ENCODE results near the gene DCAKD.

The DCAKD gene

GRCh38 chr17:45022655-45023339 is 28.6 kb downstream of the DCAKD start:
- Histone ChIP-seq H3K36me3 (ENCODE audit: low read depth) (peaks cover 23% of the 10 kb centered on the region), H3K27ac (ENCODE audit: poor library complexity, severe bottlenecking) (no peak overlapping the region), H3K9me3 (ENCODE audit: severe bottlenecking) (no peaks in the 10 kb centered on the region), H3K27me3 (ENCODE audit: insufficient read depth, poor library complexity, severe bottlenecking) (no peaks in the 10 kb centered on the region), H3K4me1 (ENCODE audit: insufficient read depth, poor library complexity, severe bottlenecking) (peaks cover 6% of the 10 kb centered on the region), H3K4me3 (ENCODE audit: severe bottlenecking) (no peak overlapping the region)
- TF ChIP-seq CTCF (IDR thresholded peaks at IDR 0.05; ENCODE audit: poor library complexity, severe bottlenecking) = no peak
- no peak for DNase-seq (ENCODE audit: low spot score)
- no peak for ATAC-seq (ENCODE audit: low read depth)

GRCh38 chr17:45022288-45022648 is 29.2 kb downstream of the DCAKD start:
- TF ChIP-seq CTCF (IDR thresholded peaks at IDR 0.05; ENCODE audit: poor library complexity, severe bottlenecking) = peak; percentile 80
- ATAC-seq (ENCODE audit: low read depth) (peak; percentile 4; the same call in 2 of the 3 replicates), DNase-seq (ENCODE audit: low spot score) (no peak)
- Histone ChIP-seq H3K4me1 (ENCODE audit: insufficient read depth, poor library complexity, severe bottlenecking) (peaks cover 6% of the 10 kb centered on the region), H3K27ac (ENCODE audit: poor library complexity, severe bottlenecking) (no peak overlapping the region), H3K36me3 (ENCODE audit: low read depth) (peaks cover 20% of the 10 kb centered on the region), H3K27me3 (ENCODE audit: insufficient read depth, poor library complexity, severe bottlenecking) (no peaks in the 10 kb centered on the region), H3K4me3 (ENCODE audit: severe bottlenecking) (no peak overlapping the region), H3K9me3 (ENCODE audit: severe bottlenecking) (no peaks in the 10 kb centered on the region)

- H3K9me3 ChIP-seq (ENCODE audit: severe bottlenecking) = no peaks in the 10 kb centered on the region
Observed at GRCh38 chr17:45021607-45022287, 29.7 kb downstream of the DCAKD start.

GRCh38 chr17:45020354-45021138 is 30.9 kb downstream of the DCAKD start:
- ATAC-seq (ENCODE audit: low read depth) (no peak), DNase-seq (ENCODE audit: low spot score) (no peak)
- H3K27me3 ChIP-seq (ENCODE audit: insufficient read depth, poor library complexity, severe bottlenecking) = no peaks in the 10 kb centered on the region
- peaks cover 6% of the 10 kb centered on the region for H3K4me1 ChIP-seq (ENCODE audit: insufficient read depth, poor library complexity, severe bottlenecking)
- H3K9me3 ChIP-seq (ENCODE audit: severe bottlenecking) = no peaks in the 10 kb centered on the region
- peaks cover 9% of the 10 kb centered on the region for H3K36me3 ChIP-seq (ENCODE audit: low read depth)
- no peak overlapping the region for H3K27ac ChIP-seq (ENCODE audit: poor library complexity, severe bottlenecking)
- H3K4me3 ChIP-seq (ENCODE audit: severe bottlenecking) = no peak overlapping the region
- TF ChIP-seq CTCF (IDR thresholded peaks at IDR 0.05; ENCODE audit: poor library complexity, severe bottlenecking) = no peak

More at GRCh38 chr17:45021607-45022287, 29.7 kb downstream of the DCAKD start:
- Histone ChIP-seq H3K27ac (ENCODE audit: poor library complexity, severe bottlenecking) (no peak overlapping the region), H3K36me3 (ENCODE audit: low read depth) (peaks cover 14% of the 10 kb centered on the region), H3K4me3 (ENCODE audit: severe bottlenecking) (no peak overlapping the region), H3K4me1 (ENCODE audit: insufficient read depth, poor library complexity, severe bottlenecking) (peaks cover 6% of the 10 kb centered on the region), H3K27me3 (ENCODE audit: insufficient read depth, poor library complexity, severe bottlenecking) (no peaks in the 10 kb centered on the region)
- peak; percentile 97 for TF ChIP-seq CTCF (IDR thresholded peaks at IDR 0.05; ENCODE audit: poor library complexity, severe bottlenecking)
- DNase-seq (ENCODE audit: low spot score) (no peak), ATAC-seq (ENCODE audit: low read depth) (peak; percentile 66)

All from RWPE2 (cell line).